ENCODE data around the gene KLB.

Gene KLB

GRCh38 chr4:39466747-39467146, 60.0 kb downstream of the KLB start:
- no peak for DNase-seq

GRCh38 chr4:39467464-39467863, 60.7 kb downstream of the KLB start:
- no peak for DNase-seq

- DNase-seq = peak; percentile 29 to 77 (median 54)
Measured at GRCh38 chr4:39469429-39470077, 62.8 kb downstream of the KLB start.

- no peak for DNase-seq
Measured at GRCh38 chr4:39470402-39470801, 63.7 kb downstream of the KLB start.

- DNase-seq = no peak
Measured at GRCh38 chr4:39472396-39472795, 65.7 kb downstream of the KLB start.

- DNase-seq = no peak
Measured at GRCh38 chr4:39476187-39476895, 69.6 kb downstream of the KLB start.

- no peak for DNase-seq
Measured at GRCh38 chr4:39480251-39480650, 73.5 kb downstream of the KLB start.

GRCh38 chr4:39480902-39481695, 74.4 kb downstream of the KLB start:
- DNase-seq = no peak

- no peak for DNase-seq
Measured at GRCh38 chr4:39484582-39485272, 78.0 kb downstream of the KLB start.

GRCh38 chr4:39486221-39486804, 79.6 kb downstream of the KLB start:
- DNase-seq = no peak

- no peak for DNase-seq
Measured at GRCh38 chr4:39490322-39490721, 83.6 kb downstream of the KLB start.

- no peak for DNase-seq
Measured at GRCh38 chr4:39494354-39494753, 87.6 kb downstream of the KLB start.

- no peak for DNase-seq
Measured at GRCh38 chr4:39495446-39496213, 88.9 kb downstream of the KLB start.

GRCh38 chr4:39497909-39498726, 91.4 kb downstream of the KLB start:
- DNase-seq = no peak

- DNase-seq = no peak
Measured at GRCh38 chr4:39498727-39499020, 91.9 kb downstream of the KLB start.

Measured in NCI-H1417 (cell line).